GM12878 (cell line): ENCODE measurements around the gene DIAPH2. TPM values are rescaled to one million over a fixed set of nuclear protein-coding genes. Genes with fewer than 3 reads are reported as not detected.

ENCODE experiments used
- ATAC-seq: fragments of 200-7000 bp; cut with Tn5 transposase; 3 replicates; pipeline ENCODE4 v1.9.1; 2020; ENCODE audit warnings: mild to moderate bottlenecking, moderate library complexity
- BruUV-seq: library from RNA; stranded (reverse); fragments of 400-500 nt; replicated peaks from 2 replicates; lab custom pipeline; 2021; lab: Mats Ljungman, UMichigan
- CTCF ChIA-PET: fragments of 300-600 bp; sonication (Branson Sonifier 250); formaldehyde crosslinking; extraction: SDS; loops from one replicate; lab custom pipeline; 2021; ENCODE audit warnings: inconsistent platforms; lab: Yijun Ruan, JAX
- POLR2A ChIA-PET: fragments of 350-600 bp; formaldehyde crosslinking; extraction: SDS; loops from one replicate; lab custom pipeline; 2021; ENCODE audit warnings: inconsistent platforms; lab: Charles Lee
- RAD21 ChIA-PET: fragments of 300-600 bp; sonication (Branson Sonifier 250); formaldehyde crosslinking; loops from one replicate; lab custom pipeline; 2023; ENCODE audit warnings: antibody characterized with exemption; ENCODE audit not compliant: unreplicated experiment; lab: Charles Lee
- SMC1A ChIA-PET: fragments of 300-600 bp; sonication (Branson Sonifier 250); formaldehyde crosslinking; loops from one replicate; lab custom pipeline; 2023; ENCODE audit not compliant: unreplicated experiment, uncharacterized antibody; lab: Charles Lee
- DNase-seq: peaks from one replicate; pipeline ENCODE4 v3.0.0-alpha.2; 2011; ENCODE audit warnings: low read depth, low spot score
- FAIRE-seq: peaks from 3 replicates; lab custom pipeline; 2011; peaks lifted over from hg19 to GRCh38; lab: Jason Lieb, UNC
- H2AFZ ChIP-seq: 2 replicates; pipeline ENCODE4 v1.6.0; 2011; ENCODE audit warnings: low read depth, low read length, control low read depth; ENCODE audit not compliant: control insufficient read depth
- H3K27ac ChIP-seq: 2 replicates; pipeline ENCODE4 v1.5.1; 2011; ENCODE audit warnings: control low read depth; ENCODE audit not compliant: control insufficient read depth, insufficient read depth
- H3K27me3 ChIP-seq, 2 experiments: replicated peaks in 1 of 2; 2 replicates each; pipeline versions ENCODE4 v1.6.0 to v1.6.1; 2011; ENCODE audit warnings: low read length in 1 of 2; ENCODE audit not compliant: control insufficient read depth in 2 of 2, insufficient read depth in 2 of 2
- H3K36me3 ChIP-seq, 2 experiments: 2 replicates each; pipeline ENCODE4 v1.5.1; 2011; ENCODE audit warnings: low read length in 1 of 2; ENCODE audit not compliant: control insufficient read depth in 2 of 2, insufficient read depth in 2 of 2
- H3K4me1 ChIP-seq: 2 replicates; pipeline ENCODE4 v1.6.1; 2011; ENCODE audit warnings: mild to moderate bottlenecking, low read length, moderate library complexity, mixed read lengths; ENCODE audit not compliant: control insufficient read depth, insufficient read depth
- H3K4me2 ChIP-seq: 2 replicates; pipeline ENCODE4 v1.6.0; 2011; ENCODE audit warnings: control low read depth; ENCODE audit not compliant: control insufficient read depth, insufficient read depth
- H3K4me3 ChIP-seq: fragments of 200-600 bp; sonication (generic); 2 replicates; pipeline ENCODE4 v1.5.1; 2016
- H3K79me2 ChIP-seq: 2 replicates; pipeline ENCODE4 v1.6.0; 2011; ENCODE audit warnings: low read length; ENCODE audit not compliant: control insufficient read depth, insufficient read depth
- H3K9ac ChIP-seq: 2 replicates; pipeline ENCODE4 v1.8.0; 2011; ENCODE audit warnings: low read length, control low read depth, mixed read lengths; ENCODE audit not compliant: control insufficient read depth, insufficient read depth
- H3K9me3 ChIP-seq: replicated peaks from 3 replicates; pipeline ENCODE4 v1.5.1; 2011; ENCODE audit warnings: mild to moderate bottlenecking, low read length; ENCODE audit not compliant: control insufficient read depth, insufficient read depth
- H4K20me1 ChIP-seq: 2 replicates; pipeline ENCODE4 v1.6.0; 2011; ENCODE audit not compliant: control insufficient read depth, insufficient read depth
- JUND ChIP-seq: IDR thresholded peaks from 2 replicates; pipeline ENCODE4 v1.6.1; 2012; ENCODE audit warnings: low read depth, mild to moderate bottlenecking, low read length, improper control_type of control experiment, moderate library complexity
- SPI1 ChIP-seq: IDR thresholded peaks from 2 replicates; pipeline ENCODE4 v1.6.1; 2011; ENCODE audit warnings: low read depth, mild to moderate bottlenecking, low read length, moderate library complexity, borderline replicate concordance; ENCODE audit not compliant: insufficient read depth
- WGBS: methylation state at CpG from one replicate; pipeline ENCODE4 v1.1.6; 2016; ENCODE audit warnings: low lambda C conversion rate; ENCODE audit not compliant: insufficient replicate concordance, insufficient coverage; ENCODE audit errors: missing lambda C conversion rate; 5-methylcytosine and 5-hydroxymethylcytosine counted together
- in situ Hi-C: fragments of 300-500 bp; cut with MboI; formaldehyde crosslinking; loops from 9 replicates; pipeline ENCODE4 v1.14.3; 2018; ENCODE audit warnings: mixed read lengths
- intact Hi-C: fragments of 100-400 bp; cut with micrococcal nuclease; formaldehyde crosslinking; loops from one replicate; pipeline ENCODE4 v1.14.2; 2022; ENCODE audit not compliant: unreplicated experiment
- polyA plus RNA-seq, 11 experiments: library from polyadenylated mRNA; depleted of rRNA in 4 of 11; unstranded in 6 of 11; stranded (reverse) in 5 of 11; fragments of >200 nt; fragmentation: Nextera tagmentation in 4 of 11; fragmentation: Illumina TruSeq in 1 of 11; extraction: Ambion mirVana in 4 of 11; extraction: Trizol in 1 of 11; gene quantifications; 1 replicate in 1 of 11; 2 replicates in 10 of 11; pipeline versions ENCODE4 v1.2.1 to v1.2.3, GENCODE V29; 2011 to 2016; ENCODE audit warnings: inconsistent platforms in 2 of 11, missing spikeins in 2 of 11, low read depth in 1 of 11
- total RNA-seq, 4 experiments: library from RNA; depleted of rRNA in 3 of 4; stranded (reverse); fragments of >200 nt in 3 of 4; fragmentation: Illumina TruSeq in 1 of 4; extraction: Trizol in 1 of 4; gene quantifications; 2 replicates each; pipeline versions ENCODE4 v1.2.1 to v1.2.3, GENCODE V29; 2013 to 2021
- TF ChIP-seq, protein P1 (sequence below): IDR thresholded peaks from 2 replicates; pipeline ENCODE4 v1.6.1; 2012; ENCODE audit warnings: low read depth, low read length, improper control_type of control experiment
- TF ChIP-seq, protein P2 (sequence below): fragments of 450-650 bp; formaldehyde crosslinking; IDR thresholded peaks from 2 replicates; pipeline ENCODE4 v1.5.0; 2022; ENCODE audit warnings: mild to moderate bottlenecking, missing genetic modification characterization

Gene DIAPH2
- total and polyA plus RNA-seq, 10 of the 15 experiments (the other 5 are each of a cell fraction or from before 2014, with no cell fraction given) = 2.2 to 16.6 (median 8.8) TPM

DNA sequence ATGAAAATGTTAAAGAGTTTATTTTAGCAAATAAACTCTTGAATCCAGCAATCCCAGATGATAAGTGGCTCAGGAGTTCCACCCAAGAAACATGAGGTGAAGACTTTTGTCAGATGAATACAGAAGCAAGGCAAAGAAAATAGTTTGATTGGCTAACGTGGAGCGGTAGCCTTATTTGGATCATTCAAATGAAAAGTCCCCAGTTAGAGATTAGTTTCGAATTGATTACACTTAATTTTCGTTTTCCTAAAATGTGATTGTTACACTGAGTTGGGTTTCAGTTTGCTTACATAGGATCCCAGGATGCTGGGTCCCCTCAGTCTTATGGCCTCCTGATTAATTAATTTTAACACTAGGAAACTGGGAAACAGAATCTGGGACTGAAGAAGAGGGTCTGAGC lies 122.7 kb downstream of the DIAPH2 start:
- RAD21 ChIA-PET = no interaction called here
- intact Hi-C loops = no loop called here
- Histone ChIP-seq H3K9ac (no peak overlapping the region), H3K27ac (no peak overlapping the region), H2AFZ (no peak overlapping the region), H3K27me3 (no peaks in the 10 kb centered on the region), H3K4me1 (no peaks in the 10 kb centered on the region), H4K20me1 (no peaks in the 10 kb centered on the region), H3K36me3 (no peaks in the 10 kb centered on the region), H3K9me3 (no peaks in the 10 kb centered on the region), H3K79me2 (no peaks in the 10 kb centered on the region), H3K4me2 (no peak overlapping the region), H3K4me3 (no peak overlapping the region)
- no peak for ATAC-seq
- DNase-seq = no peak
- POLR2A ChIA-PET = no interaction called here
- TF ChIP-seq, protein P1, sequence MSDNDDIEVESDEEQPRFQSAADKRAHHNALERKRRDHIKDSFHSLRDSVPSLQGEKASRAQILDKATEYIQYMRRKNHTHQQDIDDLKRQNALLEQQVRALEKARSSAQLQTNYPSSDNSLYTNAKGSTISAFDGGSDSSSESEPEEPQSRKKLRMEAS = no peak
- TF ChIP-seq, protein P2, sequence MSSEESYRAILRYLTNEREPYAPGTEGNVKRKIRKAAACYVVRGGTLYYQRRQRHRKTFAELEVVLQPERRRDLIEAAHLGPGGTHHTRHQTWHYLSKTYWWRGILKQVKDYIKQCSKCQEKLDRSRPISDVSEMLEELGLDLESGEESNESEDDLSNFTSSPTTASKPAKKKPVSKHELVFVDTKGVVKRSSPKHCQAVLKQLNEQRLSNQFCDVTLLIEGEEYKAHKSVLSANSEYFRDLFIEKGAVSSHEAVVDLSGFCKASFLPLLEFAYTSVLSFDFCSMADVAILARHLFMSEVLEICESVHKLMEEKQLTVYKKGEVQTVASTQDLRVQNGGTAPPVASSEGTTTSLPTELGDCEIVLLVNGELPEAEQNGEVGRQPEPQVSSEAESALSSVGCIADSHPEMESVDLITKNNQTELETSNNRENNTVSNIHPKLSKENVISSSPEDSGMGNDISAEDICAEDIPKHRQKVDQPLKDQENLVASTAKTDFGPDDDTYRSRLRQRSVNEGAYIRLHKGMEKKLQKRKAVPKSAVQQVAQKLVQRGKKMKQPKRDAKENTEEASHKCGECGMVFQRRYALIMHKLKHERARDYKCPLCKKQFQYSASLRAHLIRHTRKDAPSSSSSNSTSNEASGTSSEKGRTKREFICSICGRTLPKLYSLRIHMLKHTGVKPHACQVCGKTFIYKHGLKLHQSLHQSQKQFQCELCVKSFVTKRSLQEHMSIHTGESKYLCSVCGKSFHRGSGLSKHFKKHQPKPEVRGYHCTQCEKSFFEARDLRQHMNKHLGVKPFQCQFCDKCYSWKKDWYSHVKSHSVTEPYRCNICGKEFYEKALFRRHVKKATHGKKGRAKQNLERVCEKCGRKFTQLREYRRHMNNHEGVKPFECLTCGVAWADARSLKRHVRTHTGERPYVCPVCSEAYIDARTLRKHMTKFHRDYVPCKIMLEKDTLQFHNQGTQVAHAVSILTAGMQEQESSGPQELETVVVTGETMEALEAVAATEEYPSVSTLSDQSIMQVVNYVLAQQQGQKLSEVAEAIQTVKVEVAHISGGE = no peak
- TF ChIP-seq SPI1 = no peak
- TF ChIP-seq JUND = no peak
- CTCF ChIA-PET = no interaction called here
- BruUV-seq = no TSS peak
- no peak for FAIRE-seq
- 56% methylated on average over 4 of the region's 4 CpGs for WGBS
- in situ Hi-C loops = no loop called here
- SMC1A ChIA-PET = interaction anchor here (1.3 kb wide), 1 partner anchor 197 kb away, joined by 6 read pairs; no protein-coding TSS in a partner anchor
